GM13977 (cell line): ENCODE results near the gene NKAIN4.

Source experiments
- DNase-seq: peaks from one replicate; pipeline ENCODE4 v3.0.0; 2012; ENCODE audit warnings: low spot score
- in situ Hi-C: fragments of 300-500 bp; cut with MboI; formaldehyde crosslinking; loops from one replicate; pipeline ENCODE4 v1.12.0; 2022; ENCODE audit warnings: low sequenced_read_pairs, low pct_unique_long_range_greater_than_20kb, mixed read lengths, inconsistent platforms; ENCODE audit not compliant: unreplicated experiment
- TF ChIP-seq, protein P1 (sequence below): IDR thresholded peaks from 2 replicates; pipeline ENCODE4 v1.5.1; 2012; ENCODE audit warnings: mild to moderate bottlenecking, control low read depth; ENCODE audit not compliant: insufficient read depth; ENCODE audit errors: extremely low read depth, missing control alignments

Gene NKAIN4

DNA sequence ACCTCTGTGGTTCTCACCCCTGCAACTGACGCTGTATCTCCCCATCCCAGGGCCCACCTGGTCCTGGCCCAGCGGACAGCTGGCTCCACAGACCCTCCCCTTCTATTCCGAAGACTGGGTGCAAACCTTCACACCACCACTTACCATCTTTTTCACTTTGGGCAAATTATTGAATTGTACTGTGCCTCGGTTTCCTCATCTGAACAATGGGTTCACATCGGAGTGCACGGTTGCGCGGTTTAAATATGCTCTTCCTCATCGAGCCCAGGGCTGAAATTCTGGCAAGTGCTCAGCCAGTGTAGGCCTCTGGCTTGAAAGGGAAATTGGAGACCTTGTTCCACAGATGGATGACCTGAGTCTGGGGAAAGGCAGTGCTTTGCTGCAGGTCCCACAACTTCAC lies 15.5 kb upstream of the NKAIN4 start:
- TF ChIP-seq, protein P1, sequence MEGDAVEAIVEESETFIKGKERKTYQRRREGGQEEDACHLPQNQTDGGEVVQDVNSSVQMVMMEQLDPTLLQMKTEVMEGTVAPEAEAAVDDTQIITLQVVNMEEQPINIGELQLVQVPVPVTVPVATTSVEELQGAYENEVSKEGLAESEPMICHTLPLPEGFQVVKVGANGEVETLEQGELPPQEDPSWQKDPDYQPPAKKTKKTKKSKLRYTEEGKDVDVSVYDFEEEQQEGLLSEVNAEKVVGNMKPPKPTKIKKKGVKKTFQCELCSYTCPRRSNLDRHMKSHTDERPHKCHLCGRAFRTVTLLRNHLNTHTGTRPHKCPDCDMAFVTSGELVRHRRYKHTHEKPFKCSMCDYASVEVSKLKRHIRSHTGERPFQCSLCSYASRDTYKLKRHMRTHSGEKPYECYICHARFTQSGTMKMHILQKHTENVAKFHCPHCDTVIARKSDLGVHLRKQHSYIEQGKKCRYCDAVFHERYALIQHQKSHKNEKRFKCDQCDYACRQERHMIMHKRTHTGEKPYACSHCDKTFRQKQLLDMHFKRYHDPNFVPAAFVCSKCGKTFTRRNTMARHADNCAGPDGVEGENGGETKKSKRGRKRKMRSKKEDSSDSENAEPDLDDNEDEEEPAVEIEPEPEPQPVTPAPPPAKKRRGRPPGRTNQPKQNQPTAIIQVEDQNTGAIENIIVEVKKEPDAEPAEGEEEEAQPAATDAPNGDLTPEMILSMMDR = no peak
- no peak for DNase-seq
- in situ Hi-C loops = no loop called here

DNA sequence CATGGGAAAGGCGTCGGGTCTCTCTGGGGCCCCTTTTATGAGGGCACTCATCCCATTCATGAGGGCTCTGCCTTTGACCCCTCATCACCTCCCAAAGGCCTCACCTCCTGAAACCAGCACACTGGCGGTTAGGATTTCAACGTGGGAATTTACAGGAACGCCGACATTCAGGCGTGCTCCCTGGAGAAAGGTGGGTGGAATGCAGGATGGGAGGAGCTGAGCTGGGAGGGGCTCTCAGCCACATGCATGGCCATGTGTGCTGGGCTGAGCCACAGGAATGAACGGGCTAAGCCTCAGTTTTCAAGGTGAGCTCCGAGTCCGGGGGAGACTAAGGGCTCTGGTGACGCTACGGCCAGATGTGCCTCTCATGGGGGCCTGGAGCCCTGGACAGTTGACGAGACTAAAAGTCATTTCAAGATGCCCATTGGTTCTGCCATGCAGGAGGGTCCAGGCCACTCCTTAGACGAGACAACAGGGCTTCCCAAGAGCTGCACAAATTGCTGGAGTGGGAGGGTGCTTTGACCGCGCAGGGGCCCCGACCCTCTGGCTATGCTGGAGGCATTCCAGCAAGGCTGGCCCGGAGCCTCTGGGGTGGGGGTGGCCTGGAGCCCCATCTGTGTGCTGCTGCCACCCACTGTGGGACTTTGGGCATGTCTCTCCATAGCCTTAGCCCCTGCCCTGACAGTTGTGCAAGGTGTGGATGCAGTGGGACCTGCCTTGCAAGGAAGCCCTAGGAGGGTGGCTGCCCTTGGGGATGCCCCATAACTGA lies 14.6 kb upstream of the NKAIN4 start:
- TF ChIP-seq, protein P1 = no peak
- no peak for DNase-seq

DNA sequence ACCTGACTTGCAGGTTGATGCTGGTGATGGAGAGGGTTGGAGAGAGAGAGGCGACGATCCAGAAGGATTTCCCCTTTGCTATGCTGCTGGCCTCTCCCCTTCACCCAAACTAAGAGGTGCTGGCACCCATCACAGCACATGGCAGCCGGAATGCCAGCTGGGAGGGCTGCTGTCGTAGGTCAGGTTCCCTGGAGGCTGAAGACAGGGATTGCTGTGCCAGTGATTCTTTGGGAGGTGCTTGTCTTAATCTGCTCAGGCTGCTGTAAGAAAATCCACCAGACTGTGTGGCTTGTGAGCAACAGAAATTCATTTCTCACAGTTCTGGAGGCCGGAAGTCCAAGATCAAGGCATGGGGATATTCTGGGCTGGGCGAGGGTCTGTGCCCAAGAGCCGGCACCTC lies 14.0 kb upstream of the NKAIN4 start:
- no peak for DNase-seq
- in situ Hi-C loops = no loop called here
- TF ChIP-seq, protein P1 = no peak

More for the DNA sequence above, 14.6 kb upstream of the NKAIN4 start:
- in situ Hi-C loops = no loop called here

DNA sequence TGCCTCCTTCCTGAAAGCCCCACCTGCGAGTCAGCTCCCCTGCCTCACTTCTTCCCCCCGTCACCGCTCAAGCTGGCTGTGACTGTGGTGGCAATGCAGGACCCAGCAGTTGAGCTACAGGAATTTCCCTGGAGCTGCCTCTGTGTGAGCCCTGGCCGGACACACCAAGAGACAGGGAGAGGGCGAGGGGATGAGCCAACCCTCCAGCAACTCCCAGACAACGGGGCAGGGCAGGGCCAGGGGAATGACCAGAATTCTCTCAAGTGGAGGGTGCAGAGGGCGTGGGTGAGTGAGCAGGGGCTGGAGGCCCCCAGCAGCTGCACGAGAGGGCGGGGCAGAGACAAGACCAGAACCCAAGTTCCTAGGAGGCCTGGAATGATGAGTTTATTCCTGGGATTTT lies 13.4 kb upstream of the NKAIN4 start:
- in situ Hi-C loops = no loop called here
- TF ChIP-seq, protein P1 = no peak
- DNase-seq = no peak

DNA sequence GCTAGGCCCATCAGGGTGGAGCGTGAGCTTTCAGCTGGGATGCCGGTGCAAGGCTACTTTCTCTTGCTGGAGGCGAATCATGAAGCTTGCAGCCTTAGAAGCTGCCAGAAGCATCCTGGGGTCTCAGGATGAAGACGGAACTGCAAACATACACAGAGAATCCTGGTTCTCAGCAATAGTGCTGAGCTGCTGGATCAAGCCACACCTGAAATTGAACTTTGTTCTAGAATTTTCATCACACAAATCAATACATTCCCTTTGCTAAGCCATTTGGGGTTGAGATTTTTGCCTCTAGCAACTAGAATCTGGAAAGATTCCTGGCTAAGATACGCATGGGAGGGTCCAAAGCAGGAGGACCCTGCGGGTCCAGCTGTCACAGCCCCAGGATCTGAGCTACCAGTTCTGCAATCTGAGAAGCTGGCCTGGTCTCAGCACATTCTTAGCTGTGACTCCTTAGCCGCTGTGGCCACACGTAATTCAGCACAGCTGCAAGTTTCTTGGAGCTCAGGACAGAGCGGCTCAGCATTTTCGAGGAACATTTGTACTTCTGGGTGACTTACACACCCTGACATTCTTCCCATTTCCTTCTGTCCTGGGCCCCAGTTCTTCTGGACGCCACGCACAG lies 11.7 kb upstream of the NKAIN4 start:
- in situ Hi-C loops = no loop called here
- TF ChIP-seq, protein P1 = no peak
- no peak for DNase-seq

DNA sequence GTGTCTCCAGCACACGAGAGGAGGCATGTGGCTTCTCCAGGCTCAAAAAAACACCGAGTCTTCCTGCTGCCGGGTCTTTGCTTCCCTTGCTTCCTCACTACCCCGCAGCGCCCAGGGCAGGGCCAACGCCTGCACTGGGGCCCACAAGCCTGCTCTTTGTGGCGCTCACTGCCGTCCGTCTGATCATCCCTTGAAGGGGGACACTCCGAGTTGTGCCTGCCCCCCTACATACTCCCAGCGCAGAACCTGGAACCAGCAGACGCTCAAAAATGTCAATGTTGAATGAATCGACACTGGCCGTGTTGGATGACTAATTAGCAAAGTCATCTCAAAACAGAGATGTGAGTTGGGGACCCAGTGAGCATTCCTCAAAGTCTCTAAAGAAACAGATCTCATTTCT lies 10.3 kb upstream of the NKAIN4 start:
- TF ChIP-seq, protein P1 = no peak
- no peak for DNase-seq
- in situ Hi-C loops = no loop called here
